GM12874 (cell line): ENCODE data around the gene ZFP62.

Source experiments
- CTCF ChIP-seq: IDR thresholded peaks from 2 replicates; pipeline ENCODE4 v1.5.1; 2011; ENCODE audit warnings: low read depth, mild to moderate bottlenecking, control low read depth, low read length, moderate library complexity; ENCODE audit not compliant: insufficient read depth

The ZFP62 gene

DNA sequence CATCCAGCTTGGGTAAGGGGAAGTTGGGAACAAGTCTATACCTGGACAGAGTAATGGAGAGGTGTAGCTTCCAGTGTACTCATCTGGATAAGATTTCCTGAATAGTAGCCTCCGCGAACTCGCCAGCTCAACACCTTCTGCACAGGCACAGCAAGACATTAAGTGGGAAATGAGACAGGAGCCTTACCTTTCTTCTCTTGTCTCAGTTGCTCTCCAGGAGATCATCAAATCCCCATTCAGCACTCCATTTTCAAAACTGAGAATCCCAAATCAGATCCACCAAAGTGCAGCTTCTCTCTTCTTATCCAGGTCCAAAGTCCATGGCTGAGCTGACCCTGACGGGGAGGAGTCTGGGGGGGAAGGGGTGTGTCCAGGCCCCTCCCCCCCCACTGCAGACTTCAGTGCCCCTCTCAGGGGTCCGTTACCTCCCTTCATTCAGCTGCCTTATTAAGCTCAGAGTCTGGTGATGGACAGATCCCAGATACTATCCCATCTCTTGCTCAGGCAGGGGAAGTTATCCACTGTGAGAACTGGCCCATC lies 52.5 kb downstream of the ZFP62 start:
- TF ChIP-seq CTCF = no peak

DNA sequence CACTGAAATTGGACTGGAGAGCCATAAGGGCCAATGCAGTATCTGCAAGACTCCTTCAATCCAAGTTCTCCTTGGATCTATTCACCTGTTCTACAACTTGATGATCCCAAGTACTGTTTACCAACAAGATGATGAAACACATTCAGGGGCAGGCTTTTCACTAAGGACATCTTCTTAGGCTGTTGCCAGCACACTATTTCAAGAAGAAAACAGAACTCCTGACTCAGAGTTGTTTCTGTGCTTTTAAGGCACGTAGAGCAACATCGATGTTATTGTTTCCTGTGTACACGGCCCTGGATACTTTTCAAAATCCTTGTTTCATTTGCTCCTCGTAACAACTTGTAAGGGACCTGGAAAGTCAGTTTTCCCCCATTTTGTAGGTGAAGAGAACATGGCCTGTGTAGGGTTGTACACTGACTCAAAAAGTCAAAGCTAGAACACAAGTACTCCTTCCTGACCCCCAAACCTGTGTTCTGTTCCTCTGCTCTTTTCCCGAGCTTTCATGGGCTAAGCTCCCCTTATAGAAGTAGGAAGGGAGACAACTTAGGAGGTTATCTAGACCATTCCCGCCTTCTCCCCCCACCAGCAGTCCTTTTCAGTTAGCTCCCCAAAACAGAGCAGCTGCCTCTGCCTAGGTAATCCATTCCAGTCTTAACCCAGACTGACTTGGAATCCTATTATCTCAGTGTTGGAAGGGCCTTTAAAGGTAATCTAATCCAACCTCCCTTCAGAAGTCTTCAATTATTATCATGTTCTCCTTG lies 53.2 kb downstream of the ZFP62 start:
- TF ChIP-seq CTCF = no peak

- no peak for TF ChIP-seq CTCF
Observed at GRCh38 chr5:180807046-180807445, 54.0 kb downstream of the ZFP62 start.

DNA sequence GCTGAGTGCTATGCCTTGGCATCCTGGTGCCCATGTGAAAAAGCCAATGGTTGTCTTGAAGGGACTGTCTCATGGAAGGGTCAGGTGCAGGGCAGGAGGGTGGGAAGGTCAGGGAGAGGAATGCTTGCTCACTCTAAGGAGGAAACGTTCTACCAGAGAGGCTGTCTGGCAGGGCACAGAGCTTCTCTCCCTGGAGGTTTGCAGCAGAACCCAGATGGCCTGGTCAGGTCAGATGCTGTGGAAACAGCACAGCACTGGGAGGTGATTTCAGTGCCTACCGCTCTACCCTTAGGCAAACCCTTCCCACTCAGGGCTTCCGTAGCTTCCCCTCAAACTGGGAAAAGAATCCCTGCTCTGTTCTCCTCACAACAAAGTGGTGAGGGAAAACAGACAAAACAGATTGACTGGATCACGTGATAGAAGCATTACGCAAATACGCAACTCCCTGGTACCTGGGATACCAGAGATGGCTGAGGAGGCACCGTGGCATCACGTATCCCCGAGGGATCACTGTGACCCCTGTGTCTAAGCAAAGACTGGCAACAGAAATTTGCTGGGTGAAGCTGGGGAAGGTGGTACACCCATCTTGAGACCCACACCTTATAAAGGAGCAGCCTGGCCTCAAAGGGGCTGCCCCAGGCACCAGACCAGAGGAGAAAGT lies 54.6 kb downstream of the ZFP62 start:
- TF ChIP-seq CTCF = no peak

DNA sequence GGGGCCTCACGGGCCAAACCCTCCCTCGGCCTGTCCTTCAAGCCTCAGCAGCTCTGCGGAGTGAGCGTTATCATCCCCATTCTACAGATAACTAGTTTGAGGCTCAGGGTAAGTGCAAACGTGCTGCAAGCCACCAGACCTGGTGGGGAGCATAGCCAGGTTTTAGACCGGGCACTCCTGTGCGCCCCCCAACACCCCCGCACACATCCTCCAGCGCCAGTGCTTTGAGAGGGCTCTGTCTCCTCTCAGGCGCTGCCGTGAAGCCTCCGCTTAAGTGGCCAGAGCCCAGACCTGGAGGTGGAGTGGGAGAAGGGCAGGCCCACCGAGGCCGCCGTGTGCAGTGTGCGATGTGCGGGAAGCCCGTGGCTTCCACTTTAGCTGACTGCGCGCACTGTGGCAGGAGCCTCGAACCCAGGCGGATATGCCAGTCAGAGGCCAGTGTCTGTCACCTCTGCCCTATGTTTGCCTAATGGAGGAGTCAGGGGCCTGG lies 56.9 kb downstream of the ZFP62 start:
- no peak for TF ChIP-seq CTCF

DNA sequence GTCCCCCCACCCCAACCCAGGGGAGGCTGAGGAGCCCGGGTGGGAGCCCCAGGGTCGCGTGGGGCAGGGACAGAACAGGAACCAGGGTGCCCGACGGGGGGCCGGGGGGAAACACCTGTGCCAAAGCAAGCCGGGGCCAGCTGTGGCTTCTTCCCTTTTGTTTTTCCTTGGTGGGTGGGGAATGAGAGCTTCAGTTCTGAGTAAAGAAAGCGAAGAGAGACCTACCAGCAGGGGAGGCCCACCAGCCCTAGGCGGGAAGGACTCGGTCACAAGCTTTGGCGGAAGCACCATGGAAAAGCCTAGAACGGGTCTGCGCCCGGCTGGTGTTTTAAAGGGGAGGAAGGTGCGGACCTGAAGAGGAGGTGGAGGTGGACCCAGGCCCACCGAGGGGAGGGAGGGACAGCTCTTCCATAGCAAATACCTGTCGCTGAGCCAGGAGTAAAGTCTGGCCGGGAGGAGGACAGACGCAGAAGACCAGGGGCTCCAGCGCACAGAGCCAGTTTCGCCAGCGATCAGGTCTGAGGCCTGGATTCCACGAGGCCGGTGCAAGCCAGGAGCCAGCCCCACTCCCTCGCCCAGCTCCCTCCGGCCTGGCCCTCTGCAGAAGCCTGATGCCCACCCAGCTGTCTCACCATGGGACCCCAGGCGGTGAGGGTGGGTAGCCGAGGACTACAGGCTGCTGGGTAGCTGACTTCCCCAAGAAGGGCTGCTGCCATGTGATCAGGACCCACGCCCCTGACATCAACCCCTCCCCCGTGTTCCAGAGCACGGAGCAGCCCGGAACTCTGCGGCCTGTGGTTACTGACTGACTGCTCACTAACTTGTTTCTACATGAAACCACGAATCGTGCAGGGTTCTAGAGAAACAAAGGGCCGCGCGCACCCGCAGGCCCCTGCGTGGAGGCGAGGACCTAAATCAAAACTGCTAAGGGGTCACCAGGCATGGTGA lies 57.6 kb downstream of the ZFP62 start:
- no peak for TF ChIP-seq CTCF
